HEK293 (cell line): ENCODE results near the gene MEIKIN.
A peak's percentile ranks its signal among the peaks of the same experiment; 100 is the strongest.

Source experiments
- GLIS1 ChIP-seq: fragments of 450-650 bp; formaldehyde crosslinking; IDR thresholded peaks from 2 replicates; pipeline ENCODE4 v1.5.1; 2016; ENCODE audit warnings: missing biosample characterization, missing genetic modification characterization
- KLF8 ChIP-seq: fragments of 450-650 bp; formaldehyde crosslinking; IDR thresholded peaks from 2 replicates; pipeline ENCODE4 v1.5.1; 2016; ENCODE audit warnings: missing biosample characterization, missing genetic modification characterization
- SCRT2 ChIP-seq: fragments of 450-650 bp; formaldehyde crosslinking; IDR thresholded peaks from 2 replicates; pipeline ENCODE4 v1.5.1; 2016; ENCODE audit warnings: missing biosample characterization, missing genetic modification characterization
- SP2 ChIP-seq: fragments of 450-650 bp; formaldehyde crosslinking; IDR thresholded peaks from 2 replicates; pipeline ENCODE4 v1.5.1; 2016; ENCODE audit warnings: missing biosample characterization, missing genetic modification characterization
- TRIM28 ChIP-seq: IDR thresholded peaks from 2 replicates; pipeline ENCODE4 v1.6.1; 2011; ENCODE audit warnings: low read length, control low read depth, borderline replicate concordance
- YY1 ChIP-seq: fragments of 450-650 bp; formaldehyde crosslinking; IDR thresholded peaks from 2 replicates; pipeline ENCODE4 v1.5.1; 2018; ENCODE audit warnings: missing biosample characterization, missing genetic modification characterization
- ZBTB6 ChIP-seq: fragments of 450-650 bp; formaldehyde crosslinking; IDR thresholded peaks from 2 replicates; pipeline ENCODE4 v1.5.1; 2017; ENCODE audit warnings: missing biosample characterization, missing genetic modification characterization
- ZFHX2 ChIP-seq: fragments of 450-650 bp; formaldehyde crosslinking; conservative IDR thresholded peaks from 2 replicates; pipeline ENCODE4 v1.5.1; 2016; ENCODE audit warnings: missing biosample characterization, missing genetic modification characterization
- ZIC2 ChIP-seq: fragments of 450-650 bp; formaldehyde crosslinking; IDR thresholded peaks from 2 replicates; pipeline ENCODE4 v1.5.1; 2016; ENCODE audit warnings: missing biosample characterization, missing genetic modification characterization
- ZNF146 ChIP-seq: fragments of 450-650 bp; formaldehyde crosslinking; IDR thresholded peaks from 2 replicates; pipeline ENCODE4 v1.5.1; 2016; ENCODE audit warnings: missing biosample characterization, missing genetic modification characterization
- ZNF155 ChIP-seq: fragments of 450-650 bp; formaldehyde crosslinking; IDR thresholded peaks from 2 replicates; pipeline ENCODE4 v1.5.1; 2016; ENCODE audit warnings: missing biosample characterization, missing genetic modification characterization
- ZNF202 ChIP-seq: fragments of 450-650 bp; formaldehyde crosslinking; IDR thresholded peaks from 2 replicates; pipeline ENCODE4 v1.5.1; 2016; ENCODE audit warnings: missing biosample characterization, missing genetic modification characterization, borderline replicate concordance
- ZNF239 ChIP-seq: fragments of 450-650 bp; formaldehyde crosslinking; IDR thresholded peaks from 2 replicates; pipeline ENCODE4 v1.5.1; 2016; ENCODE audit warnings: missing biosample characterization, missing genetic modification characterization
- ZNF266 ChIP-seq: fragments of 450-650 bp; formaldehyde crosslinking; IDR thresholded peaks from 2 replicates; pipeline ENCODE4 v1.5.1; 2016; ENCODE audit warnings: missing biosample characterization, missing genetic modification characterization, low read depth
- ZNF280D ChIP-seq: fragments of 450-650 bp; formaldehyde crosslinking; IDR thresholded peaks from 2 replicates; pipeline ENCODE4 v1.5.1; 2016; ENCODE audit warnings: missing biosample characterization, missing genetic modification characterization
- ZNF292 ChIP-seq: fragments of 450-650 bp; formaldehyde crosslinking; IDR thresholded peaks from 2 replicates; pipeline ENCODE4 v1.5.1; 2016; ENCODE audit warnings: low read depth, missing biosample characterization, missing genetic modification characterization, borderline replicate concordance
- ZNF311 ChIP-seq: fragments of 450-650 bp; formaldehyde crosslinking; IDR thresholded peaks from 2 replicates; pipeline ENCODE4 v1.5.1; 2017; ENCODE audit warnings: missing biosample characterization, missing genetic modification characterization, borderline replicate concordance
- ZNF324 ChIP-seq: fragments of 450-650 bp; formaldehyde crosslinking; IDR thresholded peaks from 2 replicates; pipeline ENCODE4 v1.5.1; 2016; ENCODE audit warnings: missing biosample characterization, missing genetic modification characterization
- ZNF341 ChIP-seq: fragments of 450-650 bp; formaldehyde crosslinking; IDR thresholded peaks from 2 replicates; pipeline ENCODE4; 2016; ENCODE audit warnings: low read depth, missing biosample characterization, missing genetic modification characterization
- ZNF350 ChIP-seq: fragments of 450-650 bp; formaldehyde crosslinking; IDR thresholded peaks from 2 replicates; pipeline ENCODE4 v1.5.0; 2017; ENCODE audit warnings: missing biosample characterization, mild to moderate bottlenecking, missing genetic modification characterization
- ZNF391 ChIP-seq: fragments of 450-650 bp; formaldehyde crosslinking; IDR thresholded peaks from 2 replicates; pipeline ENCODE4 v1.5.1; 2016; ENCODE audit warnings: low read depth, missing biosample characterization, missing genetic modification characterization, borderline replicate concordance
- ZNF394 ChIP-seq: fragments of 450-650 bp; formaldehyde crosslinking; IDR thresholded peaks from 2 replicates; pipeline ENCODE4 v1.5.1; 2016; ENCODE audit warnings: missing biosample characterization, missing genetic modification characterization, mild to moderate bottlenecking, moderate library complexity, borderline replicate concordance
- ZNF416 ChIP-seq: fragments of 450-650 bp; formaldehyde crosslinking; IDR thresholded peaks from 2 replicates; pipeline ENCODE4 v1.5.1; 2016; ENCODE audit warnings: missing biosample characterization, missing genetic modification characterization
- ZNF473 ChIP-seq: fragments of 450-650 bp; formaldehyde crosslinking; IDR thresholded peaks from 2 replicates; pipeline ENCODE4 v1.5.1; 2017; ENCODE audit warnings: missing biosample characterization, missing genetic modification characterization
- ZNF501 ChIP-seq: fragments of 450-650 bp; formaldehyde crosslinking; IDR thresholded peaks from 2 replicates; pipeline ENCODE4 v1.5.1; 2016; ENCODE audit warnings: missing biosample characterization, missing genetic modification characterization
- ZNF510 ChIP-seq: fragments of 450-650 bp; formaldehyde crosslinking; IDR thresholded peaks from 2 replicates; pipeline ENCODE4 v1.5.1; 2018; ENCODE audit warnings: mild to moderate bottlenecking, missing genetic modification characterization, missing biosample characterization; ENCODE audit not compliant: insufficient replicate concordance
- ZNF548 ChIP-seq: fragments of 450-650 bp; formaldehyde crosslinking; IDR thresholded peaks from 2 replicates; pipeline ENCODE4 v1.5.1; 2016; ENCODE audit warnings: missing biosample characterization, missing genetic modification characterization
- ZNF610 ChIP-seq: fragments of 450-650 bp; formaldehyde crosslinking; IDR thresholded peaks from 2 replicates; pipeline ENCODE4 v1.5.1; 2016; ENCODE audit warnings: missing biosample characterization, missing genetic modification characterization, borderline replicate concordance
- ZNF623 ChIP-seq: fragments of 450-650 bp; formaldehyde crosslinking; IDR thresholded peaks from 2 replicates; pipeline ENCODE4 v1.5.1; 2016; ENCODE audit warnings: missing biosample characterization, missing genetic modification characterization
- ZNF692 ChIP-seq: fragments of 450-650 bp; formaldehyde crosslinking; IDR thresholded peaks from 2 replicates; pipeline ENCODE4 v1.5.1; 2016; ENCODE audit warnings: missing biosample characterization, missing genetic modification characterization
- ZNF701 ChIP-seq: fragments of 450-650 bp; formaldehyde crosslinking; IDR thresholded peaks from 2 replicates; pipeline ENCODE4 v1.5.1; 2016; ENCODE audit warnings: missing biosample characterization, missing genetic modification characterization
- ZNF747 ChIP-seq: fragments of 450-650 bp; formaldehyde crosslinking; IDR thresholded peaks from 2 replicates; pipeline ENCODE4 v1.5.1; 2016; ENCODE audit warnings: missing biosample characterization, missing genetic modification characterization
- ZNF776 ChIP-seq: fragments of 450-650 bp; formaldehyde crosslinking; IDR thresholded peaks from 2 replicates; pipeline ENCODE4 v1.5.0; 2017; ENCODE audit warnings: missing biosample characterization, missing genetic modification characterization, borderline replicate concordance
- ZSCAN16 ChIP-seq: fragments of 450-650 bp; formaldehyde crosslinking; IDR thresholded peaks from 2 replicates; pipeline ENCODE4 v1.5.1; 2016; ENCODE audit warnings: missing biosample characterization, missing genetic modification characterization

MEIKIN gene

GRCh38 chr5:131796793-131797693 is 148.4 kb downstream of the MEIKIN start, which contains the start of gene FNIP1 (continued):
- no peak for TF ChIP-seq ZNF623
- no peak for TF ChIP-seq ZNF280D
- peak; percentile 99 for TF ChIP-seq ZNF692 (tag by site-specific recombination)
- peak; percentile 34 for TF ChIP-seq ZNF394 (tag by site-specific recombination)
- no peak for TF ChIP-seq ZNF473
- TF ChIP-seq ZNF292 (tag by site-specific recombination), result no peak
- TF ChIP-seq ZNF391 (tag by site-specific recombination), result peak; percentile 64; the same call in 1 of the 2 replicates
- no peak for TF ChIP-seq ZNF311 (tag by site-specific recombination)
- no peak for TF ChIP-seq SCRT2 (tag by site-specific recombination)
- no peak for TF ChIP-seq ZNF266 (tag by site-specific recombination)
- TF ChIP-seq ZNF501 (tag by site-specific recombination), result peak; percentile 55; the same call in 1 of the 2 replicates
- no peak for TF ChIP-seq ZNF416 (tag by site-specific recombination)
- TF ChIP-seq ZNF324 (tag by site-specific recombination), result peak; percentile 20; the same call in 1 of the 2 replicates
- TF ChIP-seq ZNF747 (tag by site-specific recombination), result no peak
- peak; percentile 98 for TF ChIP-seq SP2 (tag by site-specific recombination)
- TF ChIP-seq TRIM28, result 0 out of 2 replicates have a peak, but pooled peaks have one; percentile 17
- no peak for TF ChIP-seq ZNF202
- TF ChIP-seq ZFHX2 (tag by site-specific recombination), result peak; percentile 87
- TF ChIP-seq ZNF239 (tag by site-specific recombination), result no peak
- TF ChIP-seq ZNF548 (tag by site-specific recombination), result no peak
- peak; percentile 73 for TF ChIP-seq ZIC2 (tag by site-specific recombination)
- TF ChIP-seq ZNF350 (tag by site-specific recombination), result no peak
- TF ChIP-seq ZNF610, result 0 out of 2 replicates have a peak, but pooled peaks have one; percentile 15
- TF ChIP-seq ZNF155 (tag by site-specific recombination), result no peak
- TF ChIP-seq ZNF510 (tag by site-specific recombination), result no peak
- no peak for TF ChIP-seq ZNF701 (tag by site-specific recombination)
- TF ChIP-seq GLIS1 (tag by site-specific recombination), result peak; percentile 73
- 0 out of 2 replicates have a peak, but pooled peaks have one; percentile 16 for TF ChIP-seq ZBTB6 (tag by site-specific recombination)
- TF ChIP-seq ZNF776, result no peak
- peak; percentile 45 for TF ChIP-seq YY1 (tag by site-specific recombination)
- peak; percentile 67 for TF ChIP-seq ZNF341 (tag by site-specific recombination)
- TF ChIP-seq ZNF146 (tag by site-specific recombination), result peak; percentile 3; the same call in 1 of the 2 replicates
- TF ChIP-seq KLF8 (tag by site-specific recombination), result peak; percentile 84; the same call in 1 of the 2 replicates
- no peak for TF ChIP-seq ZSCAN16 (tag by site-specific recombination)
